ENCODE measurements around the gene CABP7.

GRCh38 chr22:29691636-29692326, 28.0 kb upstream of the CABP7 start:
- TF ChIP-seq CTCF (IDR thresholded peaks at IDR 0.05 in 8 of 11, conservative IDR thresholded peaks at IDR 0.05 in 3 of 11), result no peak
- TF ChIP-seq POLR2A (IDR thresholded peaks at IDR 0.05), result no peak
